ENCODE measurements around the gene FOXO3.
"Not testable (repeated sequence)": the region's sequence is repeated elsewhere in the genome, so short reads cannot be mapped to it uniquely, and the experiment has no call there.

Gene FOXO3

DNA sequence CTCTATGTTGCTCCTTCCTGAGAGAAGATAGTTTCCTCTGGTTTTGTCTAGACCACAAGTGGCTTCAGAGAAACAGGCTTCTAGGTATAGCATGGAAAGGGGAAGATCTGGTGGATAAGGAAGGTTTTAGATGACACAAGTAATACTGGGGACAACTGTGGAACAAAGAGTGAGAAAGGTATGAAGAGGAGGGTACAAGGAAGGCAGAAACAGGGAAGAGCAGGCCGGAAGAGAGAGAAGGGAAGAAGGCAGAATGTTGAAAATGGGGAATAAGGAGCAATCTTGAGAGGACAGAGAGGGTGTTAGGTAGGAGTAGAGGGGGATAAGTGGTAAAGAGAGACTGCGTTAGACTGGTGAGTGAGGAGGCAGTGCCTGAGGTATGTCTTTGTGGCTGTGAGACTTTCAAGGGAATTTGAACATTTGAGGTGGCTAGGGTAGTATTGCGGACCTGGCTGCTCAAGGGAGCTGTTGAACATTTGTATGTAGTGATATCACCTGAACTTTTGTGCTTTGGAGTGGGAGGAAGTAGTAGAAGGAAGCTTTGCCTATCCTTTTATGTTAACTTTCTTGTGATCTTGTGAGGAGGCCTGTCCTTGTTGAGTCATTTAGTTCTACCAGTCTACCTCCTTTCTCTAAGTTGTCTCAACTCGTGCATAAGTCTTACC is 69.5 kb downstream of the FOXO3 start:
- DNase-seq = peak; percentile 18 to 46

DNA sequence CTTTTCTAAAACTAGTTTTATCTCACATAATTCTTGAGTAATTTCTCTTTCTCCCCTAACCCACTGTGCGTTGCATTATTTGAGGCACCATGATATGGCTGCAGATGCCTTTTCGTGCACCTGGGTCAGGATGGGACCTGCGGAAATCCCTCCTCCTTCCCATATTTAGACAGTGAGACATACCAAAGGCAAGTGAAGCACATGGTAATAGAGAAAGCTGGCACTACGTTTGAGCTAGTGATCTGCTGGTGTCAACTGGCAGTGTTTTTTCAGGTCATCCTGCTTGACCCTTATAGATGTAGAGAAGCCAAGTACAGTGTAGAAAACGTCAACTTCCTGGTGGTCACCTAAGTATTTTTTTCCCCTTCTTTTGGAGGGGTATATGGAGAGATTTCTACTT is 71.7 kb downstream of the FOXO3 start:
- DNase-seq = no peak

DNA sequence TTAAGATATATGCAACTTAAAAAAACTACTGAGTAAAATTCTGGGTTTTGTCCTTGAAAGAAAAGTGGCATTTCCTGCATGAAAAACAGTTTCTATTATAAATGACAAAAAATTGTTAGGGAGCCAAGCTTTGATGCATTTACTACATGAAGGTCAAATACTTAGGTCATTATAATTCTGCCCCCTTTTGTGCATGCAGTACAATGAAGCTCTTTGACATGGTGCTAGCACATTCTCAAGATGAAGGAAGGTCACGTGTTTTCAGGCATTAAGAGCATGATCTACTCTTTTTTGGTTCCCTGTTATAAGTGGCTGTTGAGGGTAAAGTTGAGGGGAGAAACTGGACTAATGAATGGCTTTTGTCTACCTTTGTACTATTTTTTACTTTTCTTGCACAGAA is 72.7 kb downstream of the FOXO3 start:
- DNase-seq = no peak

DNA sequence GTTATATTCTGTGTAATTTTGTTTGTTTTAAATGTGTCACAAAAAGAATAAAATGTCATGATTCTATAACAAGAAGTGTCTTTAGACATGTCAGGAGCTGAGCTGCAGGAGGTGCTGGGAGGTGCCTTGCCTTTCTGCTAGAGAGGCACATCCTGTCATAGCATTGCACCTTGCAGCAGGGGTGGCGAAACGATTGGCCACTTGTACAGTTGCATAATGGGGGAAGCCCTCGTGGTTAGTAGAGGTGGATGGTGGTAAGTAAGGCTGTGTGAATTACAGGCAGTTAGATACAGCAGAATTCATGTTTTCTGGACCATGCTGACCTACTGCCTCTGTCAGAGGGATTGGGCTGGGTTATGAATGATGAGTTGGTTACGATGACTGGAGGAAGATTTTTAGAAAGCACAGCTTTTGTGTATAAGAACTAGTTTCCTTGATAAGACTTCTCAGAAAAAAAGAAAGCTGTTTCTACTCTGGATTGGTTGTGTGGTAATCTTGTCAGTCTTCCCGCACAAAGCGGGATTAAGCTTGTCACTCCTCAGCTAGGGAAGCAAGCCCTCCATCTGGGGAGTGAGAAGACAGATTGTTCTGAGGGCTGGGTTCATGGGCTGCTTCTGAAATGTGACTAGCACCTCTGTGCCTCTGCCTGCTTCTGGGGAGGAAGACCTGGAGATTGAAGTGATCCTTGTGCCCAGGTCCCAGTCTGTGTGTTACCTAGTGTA is 74.9 kb downstream of the FOXO3 start:
- peak; percentile 36 to 42 for DNase-seq

DNA sequence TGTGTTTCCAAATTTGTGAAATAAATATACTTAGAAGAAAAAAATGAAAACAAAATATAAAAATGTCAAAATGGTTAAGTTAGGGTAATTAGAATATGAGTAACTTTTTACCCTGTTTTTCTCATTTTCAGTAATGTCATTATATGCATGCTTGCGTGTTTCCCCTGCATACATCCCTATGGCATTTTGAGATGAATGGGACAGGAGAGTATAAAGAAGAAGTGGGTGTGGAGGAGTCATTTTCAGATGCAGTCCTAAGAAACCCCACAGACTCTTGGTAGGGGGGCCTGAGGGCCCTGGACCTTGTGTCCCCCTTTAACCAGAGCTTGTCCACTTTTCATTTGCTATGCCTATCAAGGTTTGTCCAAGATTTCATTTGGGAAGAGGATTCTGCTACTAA is 77.2 kb downstream of the FOXO3 start:
- DNase-seq = no peak

DNA sequence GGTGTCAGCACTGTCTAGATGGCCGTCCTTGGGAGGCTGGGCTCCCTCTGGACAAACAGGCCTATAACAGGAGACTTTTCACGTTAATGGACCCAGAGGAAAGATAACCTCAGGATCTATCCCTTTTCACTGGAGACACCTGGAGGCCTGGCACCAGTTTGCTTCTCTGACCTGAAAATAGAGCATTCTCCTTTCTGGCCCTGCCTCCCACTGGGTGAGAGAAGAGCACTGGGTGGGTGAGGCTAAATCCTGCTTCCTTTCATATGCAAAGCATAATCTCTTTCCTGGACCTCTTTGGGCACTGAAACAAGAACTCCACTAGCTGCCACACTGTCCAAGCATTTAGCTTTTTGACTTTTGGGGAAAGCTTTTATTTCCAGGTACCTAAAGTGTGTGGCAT is 78.3 kb downstream of the FOXO3 start:
- no peak for DNase-seq

DNA sequence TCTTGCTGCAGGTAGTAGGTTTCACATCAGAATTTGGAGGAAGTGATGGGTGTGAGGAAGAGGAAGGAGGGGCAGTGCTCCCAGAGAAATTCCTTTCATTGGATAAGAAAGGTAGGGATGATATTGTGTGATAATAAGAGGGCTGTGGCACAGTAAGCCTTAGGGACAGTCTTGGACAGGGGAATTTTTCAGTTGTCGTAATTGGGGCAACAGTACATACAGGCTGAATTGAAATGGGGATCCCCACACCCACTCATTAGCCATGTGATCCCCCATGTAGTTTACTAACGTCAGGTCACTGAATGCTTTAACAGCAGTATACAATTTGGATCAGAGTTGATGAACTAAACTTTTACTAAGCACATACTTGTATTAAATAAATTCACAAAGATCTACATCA is 79.4 kb downstream of the FOXO3 start:
- peak in 1 of 2 donors; percentile 63 for DNase-seq

DNA sequence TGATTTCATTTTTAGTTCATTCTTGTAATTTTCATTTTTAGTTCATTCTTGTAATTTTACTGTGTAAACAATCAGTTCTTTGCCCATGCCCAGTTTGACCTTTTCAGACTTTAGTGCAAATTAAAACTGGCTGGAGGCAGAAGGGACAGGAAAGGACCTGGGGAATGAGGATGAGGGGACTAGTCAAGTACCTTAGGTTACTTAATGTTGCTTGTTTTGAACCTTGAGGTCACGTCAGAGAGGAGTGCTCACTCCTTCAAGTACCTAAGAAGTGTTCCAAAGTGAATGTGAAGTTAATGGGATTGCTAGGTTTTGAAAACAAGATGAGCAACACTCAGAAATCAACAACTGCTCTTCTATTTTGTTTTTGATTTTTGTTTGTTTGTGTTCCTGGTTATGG is 82.5 kb downstream of the FOXO3 start:
- no peak for DNase-seq

DNA sequence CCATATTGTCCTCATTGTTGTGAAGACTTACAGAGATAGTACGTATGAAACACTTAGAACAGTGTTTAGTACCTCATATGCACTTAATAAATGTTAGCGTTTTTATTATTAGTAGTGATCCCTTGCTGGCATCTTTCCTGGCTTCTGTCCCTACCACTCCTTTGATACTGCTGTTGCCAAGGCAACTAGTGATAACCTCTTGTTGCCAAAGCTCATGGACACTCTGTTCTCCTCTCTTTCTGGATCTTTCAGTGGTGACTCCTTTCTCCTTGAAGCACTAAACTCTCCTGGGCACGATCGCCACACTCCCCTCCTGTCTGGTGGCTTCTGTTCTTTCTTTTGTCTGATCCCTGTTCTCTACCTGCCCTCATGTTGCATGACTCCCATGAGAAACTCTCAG is 83.5 kb downstream of the FOXO3 start:
- no peak for DNase-seq

DNA sequence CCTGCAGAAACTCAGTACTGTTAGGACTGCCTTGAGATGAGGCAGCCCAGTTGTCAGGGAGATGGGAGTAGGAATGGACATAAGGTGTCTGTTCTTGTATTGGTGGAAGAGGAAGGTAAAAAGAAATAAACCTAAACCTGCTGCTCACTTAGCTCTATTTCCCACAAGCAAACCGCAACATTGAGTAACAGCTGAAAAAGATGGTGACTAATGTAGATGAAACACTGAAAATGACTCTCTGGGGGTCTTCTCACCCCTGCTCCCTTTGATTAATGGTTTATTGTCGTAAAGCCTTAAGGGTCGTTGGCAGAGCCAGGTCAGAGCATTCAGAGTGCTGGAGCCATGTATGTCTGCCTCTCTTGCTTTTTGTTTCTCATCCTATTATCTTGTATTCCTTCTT is 87.5 kb downstream of the FOXO3 start:
- no peak for DNase-seq

DNA sequence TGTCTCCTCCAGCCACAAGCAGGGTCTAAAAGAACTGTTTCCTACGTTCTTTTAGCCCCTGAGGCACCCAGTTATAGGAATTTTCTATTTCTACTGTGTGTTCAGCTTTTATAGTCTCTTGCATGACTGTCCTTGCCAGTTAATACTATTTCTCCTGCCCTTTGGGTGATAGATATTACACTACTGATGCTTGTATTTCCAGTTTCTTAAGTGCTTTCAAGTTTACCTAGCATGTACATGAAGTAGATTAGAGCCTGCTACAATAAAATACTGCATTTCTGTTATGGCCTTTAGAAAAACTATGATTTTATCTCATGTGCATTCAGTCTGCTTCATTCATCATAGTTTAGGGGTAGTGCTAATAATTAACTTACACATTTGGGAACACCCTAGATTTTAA is 89.6 kb downstream of the FOXO3 start:
- DNase-seq = no peak

DNA sequence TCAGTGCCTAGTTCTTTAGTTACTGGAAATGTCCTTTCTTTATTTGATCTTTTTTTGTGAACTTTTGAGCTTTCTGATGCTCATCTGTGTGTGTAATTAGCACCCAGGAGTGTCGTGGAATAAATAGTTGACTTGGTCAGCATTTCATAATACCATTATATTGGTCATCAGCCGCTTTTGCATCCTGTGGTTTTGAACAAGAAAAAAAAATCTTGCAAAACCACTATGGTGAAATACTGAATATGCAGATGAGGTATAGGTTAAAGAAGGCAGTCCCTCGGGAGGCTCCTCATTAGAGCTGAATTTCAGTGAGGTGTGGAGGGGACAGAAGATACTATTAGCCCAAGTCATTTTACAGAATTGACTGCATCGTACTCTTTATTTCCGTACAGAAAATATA is 90.1 kb downstream of the FOXO3 start:
- peak; percentile 69 to 86 for DNase-seq

DNA sequence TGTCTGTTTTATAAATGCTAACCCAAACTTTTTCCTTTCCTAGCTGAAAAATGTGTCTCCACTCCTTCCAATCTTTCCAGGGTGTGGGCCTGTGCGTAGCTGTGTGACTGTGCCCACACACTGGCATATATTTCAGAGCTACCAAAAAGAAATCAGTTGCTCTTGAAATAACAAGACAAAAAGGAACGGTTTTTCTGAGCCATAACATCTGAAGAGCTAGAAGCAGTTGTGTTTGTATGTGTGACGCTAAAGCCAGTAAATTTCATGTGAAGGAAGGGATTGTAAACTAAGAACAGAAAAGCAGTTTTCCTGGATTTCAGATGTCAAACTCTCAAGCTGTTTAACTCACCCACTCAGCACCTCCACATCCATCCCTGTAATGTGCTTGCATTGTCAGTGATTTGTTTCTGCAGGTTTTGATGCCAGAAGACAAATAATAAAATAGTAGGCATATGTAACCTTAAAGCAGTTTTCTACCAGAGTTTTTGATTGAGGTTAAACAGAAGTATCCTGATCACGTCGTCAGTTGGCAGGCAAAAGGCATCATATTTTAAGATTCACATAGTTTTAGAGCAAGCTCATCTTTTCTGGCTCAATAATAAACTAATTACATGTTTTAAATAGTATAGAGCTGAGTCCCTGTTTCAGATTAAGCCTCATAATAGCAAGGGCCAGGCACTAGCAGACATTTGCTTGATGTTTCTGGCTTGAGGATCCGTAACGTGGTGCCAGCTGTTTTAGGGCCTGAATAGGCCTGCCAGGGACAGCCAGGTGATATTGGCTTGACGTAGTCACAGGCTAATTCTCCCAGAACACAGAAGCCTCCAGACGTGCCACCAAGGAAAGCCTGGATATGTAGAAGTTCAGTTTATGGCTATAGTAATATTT is 90.9 kb downstream of the FOXO3 start:
- DNase-seq = no peak

DNA sequence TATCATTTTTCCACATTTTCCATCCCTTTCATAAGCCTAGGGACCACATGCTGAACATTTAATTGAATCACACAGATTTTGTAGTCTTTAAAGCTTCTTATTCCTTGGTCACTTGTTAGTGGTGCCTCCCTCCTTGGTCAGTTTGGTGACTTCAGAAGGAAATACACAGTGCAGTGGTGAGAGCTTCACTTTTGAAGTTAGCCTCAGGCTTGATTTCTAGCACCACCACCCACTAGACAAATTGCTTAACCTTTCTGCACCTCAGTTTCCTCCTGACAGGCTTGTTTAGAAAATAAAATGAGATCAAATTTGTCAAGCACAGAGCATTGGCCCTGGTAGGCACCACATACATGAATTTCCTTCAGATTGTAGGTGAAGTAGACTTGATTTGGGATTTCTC is 91.7 kb downstream of the FOXO3 start:
- no peak for DNase-seq

DNA sequence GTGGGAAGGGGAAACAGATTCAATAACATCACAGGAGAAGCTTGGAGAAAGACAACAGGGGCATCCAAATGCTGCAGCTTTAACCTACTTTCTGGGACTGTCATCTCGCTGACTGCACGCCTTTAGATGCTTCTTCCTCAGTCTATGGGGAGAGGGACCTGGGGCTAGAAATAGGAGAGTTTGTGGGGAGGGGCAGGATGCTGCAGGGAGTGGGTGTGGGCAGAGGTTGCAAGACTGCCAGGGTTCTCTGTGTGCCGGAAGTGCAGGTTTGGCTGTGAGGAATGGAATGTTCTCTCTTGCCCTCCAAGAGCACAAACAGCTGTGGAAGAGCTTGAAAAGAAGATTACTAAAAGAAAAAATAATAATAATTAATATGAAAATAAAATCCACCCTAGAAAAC is 93.2 kb downstream of the FOXO3 start:
- DNase-seq = no peak

DNA sequence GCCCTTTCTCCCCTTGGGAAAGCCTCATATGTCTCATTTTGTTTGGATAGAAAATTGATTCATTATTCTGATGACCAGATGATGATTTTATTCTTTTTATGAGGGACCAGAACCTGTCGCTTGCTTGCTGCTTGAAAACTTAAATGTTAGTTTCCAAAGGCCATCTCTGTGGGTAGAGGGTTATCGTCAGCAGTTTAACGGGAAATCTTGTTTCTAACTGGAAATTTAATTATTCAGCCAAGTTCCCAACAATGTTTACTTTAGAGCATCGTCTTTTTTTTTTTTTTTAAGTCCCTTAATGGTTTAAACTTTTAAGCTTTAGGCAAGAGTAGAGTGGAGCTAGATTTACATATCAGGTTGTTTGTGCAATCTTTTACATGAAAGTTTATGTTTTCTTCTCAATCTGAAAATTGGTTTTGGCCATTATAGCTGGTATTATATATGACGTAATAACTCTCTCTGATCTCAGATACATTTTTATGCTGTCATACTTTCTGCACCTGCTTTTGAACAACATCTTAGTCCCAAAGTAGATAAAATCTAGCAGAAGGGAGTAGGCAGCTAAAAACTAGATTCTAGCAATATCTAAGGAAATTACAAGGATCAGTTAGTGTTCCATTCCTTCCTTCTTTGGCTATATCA is 93.9 kb downstream of the FOXO3 start:
- DNase-seq = no peak

DNA sequence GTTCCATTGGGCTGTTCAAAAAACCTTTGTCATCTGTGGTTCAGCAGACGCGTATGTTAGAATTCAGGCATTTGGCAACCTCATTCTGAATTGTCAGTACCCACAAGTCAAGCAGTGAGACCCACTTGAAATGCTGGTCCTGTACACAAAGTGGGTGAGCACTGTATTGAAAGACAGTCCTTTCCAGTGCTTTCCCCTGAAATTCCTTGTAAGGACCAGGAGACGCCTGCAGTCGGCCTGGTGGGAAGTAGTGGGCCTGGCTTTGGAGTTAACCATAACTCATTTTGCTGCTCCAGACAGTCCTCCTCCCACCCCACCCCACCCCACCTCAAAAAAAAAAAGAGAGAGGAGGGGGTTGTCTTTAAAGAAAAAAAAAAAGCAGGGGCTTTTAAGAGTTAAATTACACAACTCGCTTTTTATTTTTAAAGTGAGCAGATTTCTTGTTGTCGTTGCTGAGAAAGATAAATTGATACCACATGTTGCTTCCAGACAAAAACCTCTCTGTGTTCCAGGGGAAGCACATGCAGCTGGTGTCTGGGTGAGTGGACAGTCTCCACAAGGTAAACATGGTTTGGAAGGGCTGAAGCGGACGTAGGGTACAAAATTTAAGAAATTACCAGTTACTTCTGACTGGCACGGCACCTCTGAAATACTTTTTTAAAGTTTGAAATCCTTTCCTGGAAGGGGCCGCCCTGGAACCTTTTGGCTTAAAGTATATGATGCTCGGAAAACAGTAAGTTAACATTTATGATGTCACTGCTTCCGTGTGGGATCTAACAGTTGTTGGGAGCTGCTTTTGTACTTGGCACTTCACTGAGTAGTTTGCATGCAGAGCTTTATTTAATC is 95.3 kb downstream of the FOXO3 start:
- no peak for DNase-seq

DNA sequence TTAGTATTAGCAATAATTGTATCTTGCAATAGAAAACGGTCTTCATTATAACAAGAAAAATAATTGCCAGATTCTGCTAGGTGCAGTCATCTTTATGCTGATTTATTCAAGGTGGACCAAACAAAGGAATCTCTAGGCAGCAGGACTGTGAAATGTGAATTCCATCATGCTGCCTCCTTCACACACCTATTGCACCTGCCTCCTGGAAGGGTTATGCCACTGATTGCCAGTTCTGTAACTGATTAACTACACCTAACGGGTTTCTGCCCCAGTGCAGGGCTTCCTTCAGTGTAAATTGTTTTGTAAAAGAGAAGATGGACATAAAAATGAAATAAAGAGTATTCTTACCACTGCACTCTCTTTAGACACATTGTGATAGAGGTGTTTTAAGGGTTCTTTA is 96.1 kb downstream of the FOXO3 start:
- DNase-seq = no peak

DNA sequence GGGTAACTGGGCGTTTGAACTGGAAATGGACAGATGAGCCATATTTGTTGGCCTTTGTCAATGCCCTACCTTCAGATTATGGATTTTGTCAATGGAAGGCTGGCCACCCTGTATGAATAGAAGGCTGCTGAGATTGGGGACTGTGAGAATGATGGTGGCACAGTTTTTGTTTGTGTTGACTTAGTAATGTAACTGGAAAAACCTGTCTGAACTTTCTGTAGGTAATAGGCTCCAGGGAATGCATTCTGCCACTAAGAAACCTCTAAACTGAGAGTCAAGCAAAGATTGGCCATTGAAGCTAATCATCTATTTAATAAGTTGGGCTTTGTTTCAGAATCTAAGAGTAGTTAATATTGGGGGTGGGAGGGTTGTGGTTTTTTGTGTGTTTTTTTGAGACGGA is 97.5 kb downstream of the FOXO3 start:
- no peak for DNase-seq

DNA sequence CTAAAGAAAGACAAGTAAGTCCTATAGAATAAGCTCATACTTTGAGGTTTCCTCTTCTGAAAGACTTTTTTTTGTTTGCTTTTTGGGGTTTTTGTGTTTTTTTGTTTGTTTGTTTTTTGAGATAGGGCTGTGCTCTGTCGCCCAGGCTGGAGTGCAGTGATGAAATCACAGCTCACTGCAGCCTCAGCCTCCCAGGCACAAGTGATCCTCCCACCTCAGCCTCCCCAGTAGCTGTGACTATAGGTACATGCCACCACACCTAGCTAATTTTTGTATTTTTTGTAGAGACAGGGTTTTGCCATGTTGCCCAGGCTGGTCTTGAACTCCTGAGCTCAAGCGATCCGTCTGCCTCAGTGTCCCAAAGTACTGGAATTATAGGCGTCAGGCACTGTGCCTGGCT is 98.1 kb downstream of the FOXO3 start:
- not testable (repeated sequence) for DNase-seq

DNA sequence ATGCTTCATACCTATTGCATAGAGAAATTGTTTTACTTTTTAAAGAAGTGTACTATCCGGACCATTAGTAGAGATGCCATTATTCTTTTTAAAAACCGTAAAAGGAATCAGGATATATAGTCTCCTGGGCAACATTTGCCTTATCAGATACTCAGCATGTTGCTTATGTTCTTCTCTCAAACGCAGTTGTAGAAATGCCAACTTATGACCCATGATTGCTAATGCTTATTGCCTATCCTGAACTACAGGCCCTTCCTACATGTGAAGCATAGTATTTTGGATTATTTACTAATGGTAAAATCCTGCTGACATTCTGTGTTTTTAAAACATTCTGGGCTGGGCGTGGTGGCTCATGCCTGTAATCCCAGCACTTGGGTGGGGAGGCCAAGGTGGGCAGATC is 99.5 kb downstream of the FOXO3 start:
- no peak for DNase-seq

DNA sequence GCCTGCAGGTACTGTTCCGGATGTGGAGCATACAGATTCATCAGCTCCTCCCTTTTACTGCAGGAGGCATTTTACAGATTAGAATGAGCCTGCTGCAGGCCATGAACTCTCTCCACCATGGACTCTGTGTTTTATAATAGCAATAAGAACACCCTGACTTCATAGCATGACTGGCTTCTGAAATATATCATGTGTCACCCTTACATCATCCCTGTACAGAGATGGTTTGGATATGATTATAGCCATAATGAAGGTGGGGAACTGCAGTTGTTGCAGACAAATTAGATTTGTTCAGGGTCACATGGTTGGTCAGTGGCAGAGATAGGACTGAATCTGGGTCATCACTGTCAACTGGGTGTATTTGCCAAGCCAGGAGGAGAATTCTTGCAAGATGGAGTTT is 100.7 kb downstream of the FOXO3 start:
- peak; percentile 65 to 68 for DNase-seq

Measured in inflammatory macrophage (primary cell).